Embryonic facial prominence (tissue), 1 donor: ENCODE measurements around the gene CEP89.
"Not testable (repeated sequence)": the region's sequence is repeated elsewhere in the genome, so short reads cannot be mapped to it uniquely, and the experiment has no call there.

Experiments used
- DNase-seq: peaks from one replicate; pipeline ENCODE4 v3.0.0-alpha.2; 2016; ENCODE audit errors: extremely low spot score

The CEP89 gene

GRCh38 chr19:32971715-32972540 lies at the start of gene CEP89, which contains the start of gene FAAP24:
Gene CEP89 (minus strand): TSS chr19:32971958. CDS start chr19:32971874, 84 bp downstream.
Gene FAAP24 (plus strand): TSS chr19:32972242. CDS start chr19:32973197, 955 bp downstream.
- peak; percentile 97 for DNase-seq

- not testable (repeated sequence) for DNase-seq
These were observed 39.1 kb upstream of the CEP89 start for GRCh38 chr19:33010891-33011290.

DNA sequence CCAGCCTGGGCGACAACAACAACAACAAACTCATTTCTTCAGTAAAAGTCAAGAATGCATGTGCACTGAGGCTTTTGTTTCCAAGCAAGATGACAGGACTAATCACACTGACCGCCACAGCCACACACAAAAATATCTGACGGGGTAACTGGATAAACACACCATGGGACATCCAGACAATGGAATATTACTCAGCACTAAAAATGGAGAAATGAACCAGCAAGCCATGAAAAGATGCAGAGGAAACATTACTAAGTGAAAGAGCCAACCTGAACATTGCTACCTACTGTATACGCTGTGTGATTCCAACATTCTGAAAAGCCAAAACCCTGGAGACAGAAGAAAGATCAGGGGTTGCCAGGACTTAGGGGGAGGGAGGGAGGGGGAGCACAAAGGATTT lies 37.0 kb upstream of the CEP89 start:
- no peak for DNase-seq

DNA sequence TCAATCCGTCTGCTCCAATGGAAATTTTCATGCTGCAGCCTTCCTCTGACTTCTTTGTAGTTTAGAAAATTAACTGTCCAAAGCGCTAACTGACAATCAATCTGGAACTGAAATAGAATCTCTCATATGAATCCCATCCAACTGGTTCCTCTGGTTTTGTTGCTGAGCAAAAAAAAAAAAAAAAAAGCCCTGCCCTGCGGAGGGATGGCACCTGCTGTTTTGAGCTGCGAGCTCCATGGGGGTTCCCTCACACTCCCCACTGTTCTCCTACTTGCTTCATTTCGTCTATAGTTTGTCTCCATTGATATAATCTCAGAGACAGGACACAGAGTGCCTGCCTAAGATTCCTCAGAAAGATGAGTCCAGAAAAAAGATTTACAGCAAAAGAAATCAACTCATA lies 33.7 kb upstream of the CEP89 start:
- DNase-seq = no peak

GRCh38 chr19:33003424-33004024 lies 31.8 kb upstream of the CEP89 start:
- DNase-seq = not testable (repeated sequence)

- not testable (repeated sequence) for DNase-seq
These were observed 30.5 kb upstream of the CEP89 start for GRCh38 chr19:33002126-33002865.

DNA sequence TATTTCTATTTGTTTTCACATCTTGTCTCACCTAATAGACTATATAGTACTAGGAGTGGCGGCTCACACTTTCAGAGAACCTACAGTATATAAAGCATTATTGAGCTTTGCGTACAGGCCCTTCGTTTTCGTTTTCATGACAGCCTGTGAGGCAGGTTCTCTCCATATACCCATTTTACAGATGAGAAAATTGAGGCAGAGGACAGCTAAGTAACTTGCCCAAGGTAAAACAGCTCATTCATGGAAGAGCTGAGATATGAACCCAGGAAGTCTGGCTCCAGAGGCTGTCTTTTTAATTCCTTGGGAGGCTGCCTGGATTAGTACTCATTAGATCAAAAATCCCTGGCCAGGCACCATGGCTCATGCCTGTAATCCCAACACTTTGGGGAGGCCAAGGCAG lies 29.2 kb upstream of the CEP89 start:
- no peak for DNase-seq

DNA sequence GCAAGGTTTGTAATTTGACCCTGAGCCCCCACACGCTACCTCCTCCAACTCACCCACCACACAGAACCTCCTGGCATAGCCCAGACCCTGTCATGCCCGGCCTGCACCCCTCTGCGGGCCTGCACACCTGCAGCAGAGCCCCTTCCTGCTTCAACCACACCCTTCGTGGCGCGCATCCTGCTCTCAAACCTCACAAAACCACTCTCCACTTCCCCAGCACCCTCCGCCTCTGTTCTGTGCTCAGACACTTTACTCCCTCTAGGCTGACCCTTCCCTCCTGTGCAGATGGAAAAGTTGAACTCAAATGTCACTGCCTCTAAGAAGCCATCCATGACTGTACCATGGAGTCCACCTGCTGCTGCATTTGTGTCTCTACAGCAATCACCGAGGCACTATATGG lies 28.8 kb upstream of the CEP89 start:
- no peak for DNase-seq

- DNase-seq = no peak
These were observed 27.0 kb upstream of the CEP89 start for GRCh38 chr19:32998722-32999121.

DNA sequence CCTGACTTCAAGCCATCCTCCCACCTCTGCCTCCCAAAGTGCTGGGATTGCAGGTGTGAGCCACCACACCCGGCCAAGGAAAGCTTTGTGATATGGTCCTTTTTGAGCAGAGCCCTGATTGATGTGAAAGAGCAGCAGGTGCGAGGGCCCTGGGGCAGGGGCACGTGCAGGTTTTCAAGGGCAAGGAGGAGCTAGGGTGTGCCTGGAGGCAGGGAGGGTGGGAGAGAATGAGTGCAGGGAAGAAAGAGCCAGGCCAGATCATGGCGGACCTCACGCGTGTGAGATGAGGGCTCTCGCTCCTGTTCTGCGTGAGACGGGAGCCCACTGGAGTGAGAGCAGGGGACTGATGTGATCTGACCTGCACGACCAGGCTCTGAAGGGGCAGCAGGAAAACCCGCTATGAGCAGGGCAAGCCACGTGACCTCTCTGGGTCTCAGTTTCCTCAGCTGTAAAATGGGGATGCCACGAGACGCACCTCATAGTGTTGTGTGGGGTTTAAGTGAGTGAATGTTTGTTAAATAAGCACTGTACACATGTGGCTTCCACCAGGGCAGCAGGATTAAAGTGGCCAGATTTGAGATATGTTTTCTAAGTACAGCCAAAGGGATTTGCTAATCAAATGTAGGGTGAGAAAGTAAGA lies 26.1 kb upstream of the CEP89 start:
- no peak for DNase-seq

- not testable (repeated sequence) for DNase-seq
These were observed 25.3 kb upstream of the CEP89 start for GRCh38 chr19:32997061-32997464.

GRCh38 chr19:32995966-32996365 lies 24.2 kb upstream of the CEP89 start:
- DNase-seq = not testable (repeated sequence)

DNA sequence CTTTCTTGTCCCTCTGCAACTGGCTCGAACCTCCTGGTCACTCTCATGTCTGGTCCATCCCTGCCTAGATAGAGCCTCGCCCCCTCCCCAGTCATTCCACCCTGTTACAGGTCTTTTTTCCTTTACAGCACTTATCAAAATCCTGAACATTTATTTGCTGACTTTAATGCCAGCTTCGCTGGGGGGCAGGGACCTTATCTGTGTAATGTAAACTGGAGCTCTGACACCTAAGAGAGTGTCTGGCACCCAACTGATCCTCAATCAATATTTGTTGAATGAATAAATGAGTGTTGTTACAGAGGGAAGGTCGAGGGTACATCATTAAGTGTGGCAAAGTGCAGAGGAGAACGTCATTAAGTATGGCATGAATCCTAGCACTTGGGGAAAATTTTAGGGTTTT lies 17.0 kb upstream of the CEP89 start:
- no peak for DNase-seq

GRCh38 chr19:32988254-32988653 lies 16.5 kb upstream of the CEP89 start:
- not testable (repeated sequence) for DNase-seq

DNA sequence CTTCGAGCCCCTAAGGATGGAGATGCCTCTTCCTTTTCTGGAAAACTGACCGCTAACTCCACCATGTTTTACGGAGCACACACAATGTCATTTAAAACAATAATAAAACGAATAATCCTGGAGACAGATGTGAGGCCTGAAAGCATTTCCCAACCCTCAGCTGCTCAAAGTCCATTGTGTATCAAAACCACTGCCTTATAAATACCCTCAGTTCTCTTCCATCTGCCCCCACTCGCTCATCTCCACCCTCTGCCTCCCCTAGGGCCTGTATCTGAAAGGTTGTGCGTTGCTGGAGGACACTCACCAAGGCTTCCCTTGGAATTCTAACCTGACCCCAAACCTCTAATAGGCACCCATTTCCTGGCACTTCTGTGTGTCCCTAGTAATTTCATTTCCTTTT lies 10.7 kb upstream of the CEP89 start:
- not testable (repeated sequence) for DNase-seq

- not testable (repeated sequence) for DNase-seq
These were observed 8.0 kb upstream of the CEP89 start for GRCh38 chr19:32979807-32980206.

GRCh38 chr19:32977813-32978212 lies 6.1 kb upstream of the CEP89 start:
- not testable (repeated sequence) for DNase-seq

DNA sequence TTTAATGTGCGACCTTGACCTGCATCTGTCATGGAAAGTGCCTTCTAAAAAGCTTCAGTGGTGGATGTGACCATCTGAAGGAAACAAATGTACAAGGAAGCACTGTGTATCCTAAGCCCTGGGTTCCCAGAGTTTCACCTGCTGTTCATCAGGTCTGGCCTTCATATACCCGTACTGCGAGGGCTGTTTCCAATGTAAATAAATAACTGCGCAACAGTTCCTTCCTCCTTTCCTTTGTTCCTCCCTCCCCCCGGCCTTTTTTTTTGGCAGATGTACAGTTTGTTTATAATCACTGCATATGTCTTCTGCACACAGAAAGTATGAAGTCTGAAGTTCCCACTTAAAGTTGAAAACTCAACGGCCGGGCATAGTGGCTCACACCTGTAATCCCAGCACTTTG lies 5.5 kb upstream of the CEP89 start:
- DNase-seq = no peak

DNA sequence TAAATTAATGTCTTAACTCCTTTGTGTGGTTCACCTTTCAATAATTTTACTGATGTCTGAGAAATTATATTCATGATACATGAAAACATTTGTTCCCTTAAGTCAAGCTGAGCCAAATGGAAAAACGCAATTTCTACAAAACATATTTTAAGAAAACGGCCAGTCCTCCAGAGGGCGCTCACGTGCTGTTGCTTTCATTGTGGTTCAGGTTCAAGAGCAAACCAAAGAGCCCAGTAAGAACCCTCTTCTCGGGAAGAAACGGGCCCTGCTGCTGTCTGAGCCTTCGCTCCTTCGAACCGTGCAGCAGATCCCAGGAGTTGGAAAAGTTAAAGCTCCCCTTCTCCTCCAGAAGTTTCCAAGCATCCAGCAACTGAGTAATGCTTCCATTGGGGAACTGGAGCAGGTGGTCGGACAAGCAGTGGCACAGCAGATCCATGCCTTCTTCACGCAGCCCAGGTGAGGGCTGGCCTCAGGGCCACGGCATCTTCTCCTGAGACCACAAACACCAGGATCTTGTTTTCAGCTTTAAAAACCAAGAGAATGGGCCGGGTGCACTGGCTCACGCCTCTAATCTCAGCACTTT lies 4.6 kb upstream of the CEP89 start:
- no peak for DNase-seq

DNA sequence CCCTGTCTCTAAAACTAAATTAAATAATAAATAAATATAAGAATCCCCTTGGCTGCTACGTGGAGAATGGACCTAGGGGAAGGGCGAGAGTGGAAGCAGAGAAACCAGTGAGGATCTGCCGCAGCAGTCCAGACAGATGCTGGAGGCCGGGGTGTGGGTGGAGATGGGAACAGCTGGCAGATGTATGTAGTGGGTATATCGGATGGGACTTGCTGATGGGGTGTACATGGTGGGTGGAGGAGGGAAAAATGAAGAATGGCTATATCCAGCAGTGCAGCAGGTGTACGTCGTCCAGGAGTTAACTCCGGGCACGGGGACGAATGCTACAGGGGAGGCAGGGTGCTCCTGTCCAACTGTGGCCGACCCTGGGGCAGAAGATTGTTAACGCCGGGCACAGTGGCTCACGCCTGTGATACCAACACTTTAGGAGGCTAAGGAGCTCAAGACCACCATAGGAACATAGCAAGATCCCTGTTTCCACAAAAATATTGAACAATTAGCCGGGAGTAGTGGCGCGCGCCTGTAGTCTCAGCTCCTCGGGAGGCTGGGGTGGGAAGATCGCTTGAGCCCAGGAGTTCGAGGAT lies 654 bp downstream of the CEP89 start:
- no peak for DNase-seq

DNA sequence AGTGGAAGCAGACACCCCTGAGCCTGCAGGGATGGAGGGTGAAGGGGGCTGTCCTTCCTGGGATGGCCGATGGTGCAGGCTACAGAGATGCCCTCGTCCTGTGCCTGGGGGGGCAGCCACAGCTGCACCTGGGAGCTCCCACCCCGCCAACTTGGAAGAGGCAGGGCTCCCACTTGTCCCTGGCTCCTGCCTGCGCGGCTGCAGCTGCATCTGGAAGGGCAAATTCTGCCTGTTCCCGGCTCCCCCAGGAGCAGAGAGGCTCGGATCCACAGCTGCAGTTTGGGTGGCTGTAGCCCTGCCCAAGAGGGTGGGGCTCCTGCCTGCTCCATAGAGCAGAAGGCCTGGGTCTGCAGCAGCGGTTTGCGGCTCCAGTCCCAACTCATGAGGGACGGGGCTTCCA lies 2.2 kb downstream of the CEP89 start:
- DNase-seq = no peak
